GM12865 (cell line): ENCODE data around the gene FAM118B.

Source experiments
- DNase-seq: peaks from one replicate; pipeline ENCODE4 v3.0.0; 2010; ENCODE audit warnings: low read depth
- H3K4me3 ChIP-seq: 2 replicates; pipeline ENCODE4 v1.5.1; 2011; ENCODE audit warnings: mild to moderate bottlenecking, low read depth, low read length, control low read depth
- CTCF ChIP-seq: IDR thresholded peaks from 2 replicates; pipeline ENCODE4 v1.5.1; 2011; ENCODE audit warnings: low read length, control low read depth, low read depth, inconsistent platforms; ENCODE audit not compliant: insufficient read depth; ENCODE audit errors: missing control alignments

Gene FAM118B

GRCh38 chr11:126310200-126310991 lies 98.8 kb downstream of the FAM118B start:
- peak; percentile 83 for DNase-seq
- H3K4me3 ChIP-seq, result no peak overlapping the region
- peak; percentile 84 for TF ChIP-seq CTCF

DNA sequence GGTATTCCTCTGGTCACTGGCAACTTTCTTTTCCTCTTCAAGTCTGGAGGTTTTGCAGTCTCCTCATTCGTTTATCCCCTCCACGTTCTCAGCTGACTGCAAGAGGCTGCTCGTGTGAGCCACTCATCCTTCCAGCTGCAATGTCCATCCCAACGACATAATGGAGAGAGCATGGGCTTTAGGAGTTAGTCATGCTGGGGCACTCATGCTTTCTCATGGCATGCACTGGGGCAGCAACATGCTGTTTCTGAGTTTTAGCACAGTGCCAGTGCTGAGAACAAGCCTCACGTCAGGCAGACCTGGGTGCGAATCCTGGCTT lies 99.4 kb downstream of the FAM118B start:
- H3K4me3 ChIP-seq, result no peak overlapping the region
- no peak for DNase-seq
- TF ChIP-seq CTCF, result no peak

GRCh38 chr11:126311401-126312291 lies 100.1 kb downstream of the FAM118B start:
- peak; percentile 5 for TF ChIP-seq CTCF
- H3K4me3 ChIP-seq, result no peak overlapping the region
- DNase-seq, result peak; percentile 85
